Measurements from ENCODE around the gene ERI2. TPM values are rescaled to one million over a fixed set of nuclear protein-coding genes. Genes with fewer than 3 reads are reported as not detected.

The ERI2 gene
- total and polyA plus RNA-seq, 2 of the 13 experiments (the other 11 are each of a cell fraction or from before 2014, with no cell fraction given): 17.4 to 41.3 TPM

DNA sequence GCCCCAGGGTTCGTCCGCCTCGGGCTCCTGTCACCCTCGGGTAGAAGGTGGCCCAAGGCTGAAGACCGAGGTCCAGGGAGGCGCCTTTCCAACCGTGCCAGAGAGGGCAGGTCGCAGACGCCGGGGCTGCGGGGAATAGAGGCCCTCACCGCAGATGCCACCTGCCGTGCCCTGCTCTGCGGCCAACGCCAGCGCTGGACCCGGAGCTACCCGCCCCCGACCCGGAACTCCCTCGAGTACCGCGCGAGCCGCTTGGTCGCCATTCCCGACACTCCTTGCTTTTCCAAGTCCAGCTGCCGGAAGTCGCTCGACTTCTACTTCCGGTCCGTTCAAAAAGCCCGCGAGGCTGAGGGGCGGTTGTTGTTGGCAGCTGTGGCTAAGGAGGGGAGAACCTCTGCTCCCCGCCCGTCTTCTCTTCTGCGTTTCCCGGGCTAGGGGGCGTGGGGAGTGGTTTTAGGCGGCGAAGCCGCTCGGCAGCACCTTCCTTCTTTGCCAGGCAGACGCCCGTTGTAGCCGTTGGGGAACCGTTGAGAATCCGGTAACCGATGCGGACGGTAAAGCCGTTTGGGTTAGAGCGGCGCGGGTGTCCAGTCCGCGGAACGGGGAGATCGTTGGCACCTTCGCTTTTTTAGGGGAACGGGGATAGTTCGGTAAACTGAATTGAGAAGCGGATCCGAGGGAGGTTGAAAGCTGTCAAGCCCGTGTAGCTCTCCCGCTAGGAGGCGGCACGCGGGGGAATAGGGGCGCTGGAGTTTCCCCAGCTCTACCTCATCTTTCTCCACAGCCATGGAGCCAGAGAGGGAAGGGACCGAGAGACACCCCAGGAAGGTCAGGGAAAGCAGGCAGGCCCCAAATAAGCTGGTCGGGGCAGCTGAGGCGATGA lies at the start of gene ERI2, which contains the start of gene REXO5 (continued):
- TF ChIP-seq, protein P1, sequence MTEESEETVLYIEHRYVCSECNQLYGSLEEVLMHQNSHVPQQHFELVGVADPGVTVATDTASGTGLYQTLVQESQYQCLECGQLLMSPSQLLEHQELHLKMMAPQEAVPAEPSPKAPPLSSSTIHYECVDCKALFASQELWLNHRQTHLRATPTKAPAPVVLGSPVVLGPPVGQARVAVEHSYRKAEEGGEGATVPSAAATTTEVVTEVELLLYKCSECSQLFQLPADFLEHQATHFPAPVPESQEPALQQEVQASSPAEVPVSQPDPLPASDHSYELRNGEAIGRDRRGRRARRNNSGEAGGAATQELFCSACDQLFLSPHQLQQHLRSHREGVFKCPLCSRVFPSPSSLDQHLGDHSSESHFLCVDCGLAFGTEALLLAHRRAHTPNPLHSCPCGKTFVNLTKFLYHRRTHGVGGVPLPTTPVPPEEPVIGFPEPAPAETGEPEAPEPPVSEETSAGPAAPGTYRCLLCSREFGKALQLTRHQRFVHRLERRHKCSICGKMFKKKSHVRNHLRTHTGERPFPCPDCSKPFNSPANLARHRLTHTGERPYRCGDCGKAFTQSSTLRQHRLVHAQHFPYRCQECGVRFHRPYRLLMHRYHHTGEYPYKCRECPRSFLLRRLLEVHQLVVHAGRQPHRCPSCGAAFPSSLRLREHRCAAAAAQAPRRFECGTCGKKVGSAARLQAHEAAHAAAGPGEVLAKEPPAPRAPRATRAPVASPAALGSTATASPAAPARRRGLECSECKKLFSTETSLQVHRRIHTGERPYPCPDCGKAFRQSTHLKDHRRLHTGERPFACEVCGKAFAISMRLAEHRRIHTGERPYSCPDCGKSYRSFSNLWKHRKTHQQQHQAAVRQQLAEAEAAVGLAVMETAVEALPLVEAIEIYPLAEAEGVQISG (CRISPR knock-in tag; IDR thresholded peaks at IDR 0.05): peak; percentile 95
- peak; percentile 84 for TF ChIP-seq HDAC2 (CRISPR knock-in tag; IDR thresholded peaks at IDR 0.05)
- TF ChIP-seq, protein P2, sequence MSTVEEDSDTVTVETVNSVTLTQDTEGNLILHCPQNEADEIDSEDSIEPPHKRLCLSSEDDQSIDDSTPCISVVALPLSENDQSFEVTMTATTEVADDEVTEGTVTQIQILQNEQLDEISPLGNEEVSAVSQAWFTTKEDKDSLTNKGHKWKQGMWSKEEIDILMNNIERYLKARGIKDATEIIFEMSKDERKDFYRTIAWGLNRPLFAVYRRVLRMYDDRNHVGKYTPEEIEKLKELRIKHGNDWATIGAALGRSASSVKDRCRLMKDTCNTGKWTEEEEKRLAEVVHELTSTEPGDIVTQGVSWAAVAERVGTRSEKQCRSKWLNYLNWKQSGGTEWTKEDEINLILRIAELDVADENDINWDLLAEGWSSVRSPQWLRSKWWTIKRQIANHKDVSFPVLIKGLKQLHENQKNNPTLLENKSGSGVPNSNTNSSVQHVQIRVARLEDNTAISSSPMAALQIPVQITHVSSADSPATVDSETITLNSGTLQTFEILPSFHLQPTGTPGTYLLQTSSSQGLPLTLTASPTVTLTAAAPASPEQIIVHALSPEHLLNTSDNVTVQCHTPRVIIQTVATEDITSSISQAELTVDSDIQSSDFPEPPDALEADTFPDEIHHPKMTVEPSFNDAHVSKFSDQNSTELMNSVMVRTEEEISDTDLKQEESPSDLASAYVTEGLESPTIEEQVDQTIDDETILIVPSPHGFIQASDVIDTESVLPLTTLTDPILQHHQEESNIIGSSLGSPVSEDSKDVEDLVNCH (CRISPR knock-in tag; IDR thresholded peaks at IDR 0.05): no peak
- TF ChIP-seq REXO4 (CRISPR knock-in tag; IDR thresholded peaks at IDR 0.05; ENCODE audit: borderline replicate concordance): 0 out of 2 replicates have a peak, but pooled peaks have one; percentile 51
- TF ChIP-seq MEIS1 (CRISPR knock-in tag; IDR thresholded peaks at IDR 0.05; ENCODE audit: borderline replicate concordance): peak; percentile 97
- TF ChIP-seq ZNF570 (CRISPR knock-in tag; IDR thresholded peaks at IDR 0.05; ENCODE audit: borderline replicate concordance): peak; percentile 98; the same call in 1 of the 2 replicates
- TF ChIP-seq, protein P3, sequence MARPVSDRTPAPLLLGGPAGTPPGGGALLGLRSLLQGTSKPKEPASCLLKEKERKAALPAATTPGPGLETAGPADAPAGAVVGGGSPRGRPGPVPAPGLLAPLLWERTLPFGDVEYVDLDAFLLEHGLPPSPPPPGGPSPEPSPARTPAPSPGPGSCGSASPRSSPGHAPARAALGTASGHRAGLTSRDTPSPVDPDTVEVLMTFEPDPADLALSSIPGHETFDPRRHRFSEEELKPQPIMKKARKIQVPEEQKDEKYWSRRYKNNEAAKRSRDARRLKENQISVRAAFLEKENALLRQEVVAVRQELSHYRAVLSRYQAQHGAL (CRISPR knock-in tag; IDR thresholded peaks at IDR 0.05; ENCODE audit: not compliant biosample characterization): no peak
- TF ChIP-seq, protein P4, sequence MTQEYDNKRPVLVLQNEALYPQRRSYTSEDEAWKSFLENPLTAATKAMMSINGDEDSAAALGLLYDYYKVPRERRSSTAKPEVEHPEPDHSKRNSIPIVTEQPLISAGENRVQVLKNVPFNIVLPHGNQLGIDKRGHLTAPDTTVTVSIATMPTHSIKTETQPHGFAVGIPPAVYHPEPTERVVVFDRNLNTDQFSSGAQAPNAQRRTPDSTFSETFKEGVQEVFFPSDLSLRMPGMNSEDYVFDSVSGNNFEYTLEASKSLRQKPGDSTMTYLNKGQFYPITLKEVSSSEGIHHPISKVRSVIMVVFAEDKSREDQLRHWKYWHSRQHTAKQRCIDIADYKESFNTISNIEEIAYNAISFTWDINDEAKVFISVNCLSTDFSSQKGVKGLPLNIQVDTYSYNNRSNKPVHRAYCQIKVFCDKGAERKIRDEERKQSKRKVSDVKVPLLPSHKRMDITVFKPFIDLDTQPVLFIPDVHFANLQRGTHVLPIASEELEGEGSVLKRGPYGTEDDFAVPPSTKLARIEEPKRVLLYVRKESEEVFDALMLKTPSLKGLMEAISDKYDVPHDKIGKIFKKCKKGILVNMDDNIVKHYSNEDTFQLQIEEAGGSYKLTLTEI (CRISPR knock-in tag; conservative IDR thresholded peaks at IDR 0.05): no peak
- TF ChIP-seq, protein P5, sequence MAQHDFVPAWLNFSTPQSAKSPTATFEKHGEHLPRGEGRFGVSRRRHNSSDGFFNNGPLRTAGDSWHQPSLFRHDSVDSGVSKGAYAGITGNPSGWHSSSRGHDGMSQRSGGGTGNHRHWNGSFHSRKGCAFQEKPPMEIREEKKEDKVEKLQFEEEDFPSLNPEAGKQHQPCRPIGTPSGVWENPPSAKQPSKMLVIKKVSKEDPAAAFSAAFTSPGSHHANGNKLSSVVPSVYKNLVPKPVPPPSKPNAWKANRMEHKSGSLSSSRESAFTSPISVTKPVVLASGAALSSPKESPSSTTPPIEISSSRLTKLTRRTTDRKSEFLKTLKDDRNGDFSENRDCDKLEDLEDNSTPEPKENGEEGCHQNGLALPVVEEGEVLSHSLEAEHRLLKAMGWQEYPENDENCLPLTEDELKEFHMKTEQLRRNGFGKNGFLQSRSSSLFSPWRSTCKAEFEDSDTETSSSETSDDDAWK (CRISPR knock-in tag; IDR thresholded peaks at IDR 0.05): no peak
- TF ChIP-seq PHF8 (CRISPR knock-in tag; IDR thresholded peaks at IDR 0.05): peak; percentile 100
- TF ChIP-seq HMGA1 (CRISPR knock-in tag; conservative IDR thresholded peaks at IDR 0.05): no peak
- peak; percentile 98 for TF ChIP-seq KMT2B (CRISPR knock-in tag; IDR thresholded peaks at IDR 0.05)
- peak; percentile 91 for TF ChIP-seq KDM3A (CRISPR knock-in tag; IDR thresholded peaks at IDR 0.05; ENCODE audit: low read depth)
- no peak for TF ChIP-seq ZNF367 (CRISPR knock-in tag; IDR thresholded peaks at IDR 0.05; ENCODE audit: borderline replicate concordance)
- TF ChIP-seq ZNF768 (CRISPR knock-in tag; IDR thresholded peaks at IDR 0.05): peak; percentile 89; the same call in 1 of the 2 replicates
- TF ChIP-seq RFX1 (IDR thresholded peaks at IDR 0.05): no peak
- TF ChIP-seq ZNF451 (CRISPR knock-in tag; IDR thresholded peaks at IDR 0.05): peak; percentile 97
- TF ChIP-seq ZNF674 (CRISPR knock-in tag; IDR thresholded peaks at IDR 0.05; ENCODE audit: low read depth): no peak
- peak; percentile 97 for TF ChIP-seq AGO2 (optimal IDR thresholded peaks at IDR 0.05; ENCODE audit: low read depth, low read length)
- TF ChIP-seq HOXA3 (CRISPR knock-in tag; IDR thresholded peaks at IDR 0.05): peak; percentile 95

All from HepG2 (cell line).